ENCODE data around the gene SMURF2. TPM values are rescaled to one million over a fixed set of nuclear protein-coding genes. Genes with fewer than 3 reads are reported as not detected.
A peak's percentile ranks its signal among the peaks of the same experiment; 100 is the strongest.

The SMURF2 gene
- total RNA-seq, 1 donor from 2014 or later = 126 TPM

DNA sequence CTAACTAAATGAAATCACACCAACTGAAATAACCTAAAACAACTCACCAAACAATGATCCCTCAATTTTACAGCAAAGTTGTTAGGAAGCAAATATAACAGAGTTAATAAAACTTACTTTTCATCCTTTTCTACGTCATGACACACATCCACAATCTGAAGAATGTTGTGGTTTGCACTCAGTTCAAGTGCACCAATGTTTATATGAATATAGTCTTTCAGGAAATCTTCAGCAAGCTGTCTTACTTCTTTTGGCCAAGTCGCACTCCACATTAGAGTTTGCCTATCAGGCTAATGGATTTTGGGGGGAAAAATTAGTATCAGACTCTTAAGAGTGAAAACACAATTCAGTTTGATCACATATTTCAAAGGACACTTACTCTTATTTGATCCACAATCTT, 159.3 kb downstream of the SMURF2 start:
- Mint-ChIP-seq H3K36me3 (ENCODE audit: low read depth, unreplicated experiment) (peaks cover 22% of the 10 kb centered on the region), H3K9me3 (ENCODE audit: unreplicated experiment) (no peaks in the 10 kb centered on the region), H3K4me1 (ENCODE audit: low read depth, unreplicated experiment) (peaks cover 49% of the 10 kb centered on the region), H3K4me3 (ENCODE audit: unreplicated experiment) (peak overlapping the region; percentile 94), H3K27ac (ENCODE audit: unreplicated experiment) (peak overlapping the region; percentile 1), H3K27me3 (ENCODE audit: low read depth, unreplicated experiment) (no peaks in the 10 kb centered on the region)
- peak overlapping the region; percentile 100 for H3K4me3 ChIP-seq (ENCODE audit: insufficient read depth, low read depth, low read length)
- H3K9ac ChIP-seq (ENCODE audit: low read length) = peak overlapping the region; percentile 100
- FAIRE-seq = no peak
- DNase-seq (ENCODE audit: low read depth) = peak; percentile 55
- H3K9me3 ChIP-seq (ENCODE audit: insufficient read depth, low read depth, low read length) = no peaks in the 10 kb centered on the region
- peaks cover 33% of the 10 kb centered on the region for H3K4me1 ChIP-seq (ENCODE audit: insufficient read depth, low read length)
- H3K4me2 ChIP-seq (ENCODE audit: low read length) = peak overlapping the region; percentile 90
- no peak for TF ChIP-seq EZH2 (IDR thresholded peaks at IDR 0.05; ENCODE audit: insufficient read depth, low read length)
- TF ChIP-seq, protein P1, sequence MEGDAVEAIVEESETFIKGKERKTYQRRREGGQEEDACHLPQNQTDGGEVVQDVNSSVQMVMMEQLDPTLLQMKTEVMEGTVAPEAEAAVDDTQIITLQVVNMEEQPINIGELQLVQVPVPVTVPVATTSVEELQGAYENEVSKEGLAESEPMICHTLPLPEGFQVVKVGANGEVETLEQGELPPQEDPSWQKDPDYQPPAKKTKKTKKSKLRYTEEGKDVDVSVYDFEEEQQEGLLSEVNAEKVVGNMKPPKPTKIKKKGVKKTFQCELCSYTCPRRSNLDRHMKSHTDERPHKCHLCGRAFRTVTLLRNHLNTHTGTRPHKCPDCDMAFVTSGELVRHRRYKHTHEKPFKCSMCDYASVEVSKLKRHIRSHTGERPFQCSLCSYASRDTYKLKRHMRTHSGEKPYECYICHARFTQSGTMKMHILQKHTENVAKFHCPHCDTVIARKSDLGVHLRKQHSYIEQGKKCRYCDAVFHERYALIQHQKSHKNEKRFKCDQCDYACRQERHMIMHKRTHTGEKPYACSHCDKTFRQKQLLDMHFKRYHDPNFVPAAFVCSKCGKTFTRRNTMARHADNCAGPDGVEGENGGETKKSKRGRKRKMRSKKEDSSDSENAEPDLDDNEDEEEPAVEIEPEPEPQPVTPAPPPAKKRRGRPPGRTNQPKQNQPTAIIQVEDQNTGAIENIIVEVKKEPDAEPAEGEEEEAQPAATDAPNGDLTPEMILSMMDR (IDR thresholded peaks at IDR 0.05; ENCODE audit: insufficient read depth, low read depth, low read length) = no peak
- peaks cover 69% of the 10 kb centered on the region for H3K36me3 ChIP-seq (ENCODE audit: insufficient read depth, low read length)
- peak overlapping the region; percentile 3 for H3K27ac ChIP-seq (ENCODE audit: low read depth, low read length)
- H3K79me2 ChIP-seq (ENCODE audit: insufficient read depth, low read length) = peaks cover 84% of the 10 kb centered on the region
- peaks cover 87% of the 10 kb centered on the region for H4K20me1 ChIP-seq (ENCODE audit: insufficient read depth, low read length)
- no peaks in the 10 kb centered on the region for H3K27me3 ChIP-seq (ENCODE audit: insufficient read depth, low read length)
- H2AFZ ChIP-seq (ENCODE audit: low read depth, low read length) = no peak overlapping the region

- no peaks in the 10 kb centered on the region for H3K9me3 Mint-ChIP-seq (ENCODE audit: unreplicated experiment)
- no peaks in the 10 kb centered on the region for H3K27me3 ChIP-seq (ENCODE audit: insufficient read depth, low read length)
- H3K9me3 ChIP-seq (ENCODE audit: insufficient read depth, low read depth, low read length) = no peaks in the 10 kb centered on the region
- FAIRE-seq (no peak), DNase-seq (ENCODE audit: low read depth) (no peak)
- peak overlapping the region; percentile 90 for H3K4me2 ChIP-seq (ENCODE audit: low read length)
- H3K36me3 Mint-ChIP-seq (ENCODE audit: low read depth, unreplicated experiment) = peaks cover 22% of the 10 kb centered on the region
- H3K9ac ChIP-seq (ENCODE audit: low read length) = peak overlapping the region; percentile 100
- peaks cover 49% of the 10 kb centered on the region for H3K4me1 Mint-ChIP-seq (ENCODE audit: low read depth, unreplicated experiment)
- peaks cover 87% of the 10 kb centered on the region for H4K20me1 ChIP-seq (ENCODE audit: insufficient read depth, low read length)
- no peak overlapping the region for H3K4me3 ChIP-seq (ENCODE audit: insufficient read depth, low read depth, low read length)
- peak overlapping the region; percentile 3 for H3K27ac ChIP-seq (ENCODE audit: low read depth, low read length)
- peak overlapping the region; percentile 55 for H3K27ac Mint-ChIP-seq (ENCODE audit: unreplicated experiment)
- peaks cover 76% of the 10 kb centered on the region for H3K79me2 ChIP-seq (ENCODE audit: insufficient read depth, low read length)
- peaks cover 71% of the 10 kb centered on the region for H3K36me3 ChIP-seq (ENCODE audit: insufficient read depth, low read length)
- peaks cover 41% of the 10 kb centered on the region for H3K4me1 ChIP-seq (ENCODE audit: insufficient read depth, low read length)
- H3K4me3 Mint-ChIP-seq (ENCODE audit: unreplicated experiment) = no peak overlapping the region
- H2AFZ ChIP-seq (ENCODE audit: low read depth, low read length) = no peak overlapping the region
- no peaks in the 10 kb centered on the region for H3K27me3 Mint-ChIP-seq (ENCODE audit: low read depth, unreplicated experiment)
- TF ChIP-seq EZH2 (IDR thresholded peaks at IDR 0.05; ENCODE audit: insufficient read depth, low read length) = no peak
- TF ChIP-seq, protein P1 (IDR thresholded peaks at IDR 0.05; ENCODE audit: insufficient read depth, low read depth, low read length) = no peak
Measured at GRCh38 chr17:64502021-64502420, 160.1 kb downstream of the SMURF2 start.

All from astrocyte (in vitro differentiated cells and primary cell).